ENCODE results near the gene MZT1.

GRCh38 chr13:72726726-72727416, 558 bp downstream of the MZT1 start:
- TF ChIP-seq CTCF (IDR thresholded peaks at IDR 0.05; ENCODE audit: low read depth, low read length, poor library complexity, severe bottlenecking), result no peak
- TF ChIP-seq EZH2phosphoT487 (IDR thresholded peaks at IDR 0.05; ENCODE audit: borderline replicate concordance, low read length), result no peak

All from DOHH2 (cell line).